OCI-LY7 (cell line): ENCODE results near the gene NUP210. TPM values are rescaled to one million over a fixed set of nuclear protein-coding genes. Genes with fewer than 3 reads are reported as not detected.

Experiments used
- BruUV-seq: library from RNA; stranded (reverse); fragments of 400-500 nt; replicated peaks from 2 replicates; lab custom pipeline; 2021; lab: Mats Ljungman, UMichigan
- CTCF ChIA-PET: fragments of 300-600 bp; sonication (Branson Sonifier 250); formaldehyde crosslinking; loops from one replicate; lab custom pipeline; 2022; ENCODE audit warnings: antibody characterized with exemption; ENCODE audit not compliant: unreplicated experiment; lab: Charles Lee
- POLR2A ChIA-PET: fragments of 300-600 bp; sonication (Branson Sonifier 250); formaldehyde crosslinking; loops from one replicate; lab custom pipeline; 2022; ENCODE audit warnings: antibody characterized with exemption; lab: Charles Lee
- DNase-seq: peaks from one replicate; pipeline ENCODE4 v3.0.0-alpha.2; 2015; ENCODE audit warnings: low spot score
- H2AFZ ChIP-seq: fragments of 200-600 bp; sonication (generic), shearing (Covaris generic); 2 replicates; pipeline ENCODE4 v1.6.1; 2014; ENCODE audit warnings: mild to moderate bottlenecking, antibody characterized with exemption, low read length, moderate library complexity
- H3K27ac ChIP-seq: fragments of 200-600 bp; sonication (generic); 2 replicates; pipeline ENCODE4 v1.5.1; 2014; ENCODE audit warnings: mixed run types, low read depth, mild to moderate bottlenecking, moderate library complexity, low read length, inconsistent platforms; ENCODE audit not compliant: poor library complexity, severe bottlenecking
- H3K36me3 ChIP-seq: fragments of 200-600 bp; sonication (generic); 2 replicates; pipeline ENCODE4 v1.6.1; 2014; ENCODE audit warnings: mild to moderate bottlenecking, antibody characterized with exemption, low read length, moderate library complexity, mixed read lengths; ENCODE audit not compliant: insufficient read depth
- H3K4me1 ChIP-seq: fragments of 200-600 bp; sonication (generic); 2 replicates; pipeline ENCODE4 v1.5.1; 2014; ENCODE audit warnings: mild to moderate bottlenecking, low read length; ENCODE audit not compliant: insufficient read depth, poor library complexity, severe bottlenecking
- H3K4me2 ChIP-seq: fragments of 200-600 bp; sonication (generic); 2 replicates; pipeline ENCODE4 v1.6.1; 2014; ENCODE audit warnings: mild to moderate bottlenecking, low read length
- H3K4me3 ChIP-seq: fragments of 200-600 bp; sonication (generic); 2 replicates; pipeline ENCODE4 v1.5.1; 2014; ENCODE audit warnings: mild to moderate bottlenecking, low read depth, low read length; ENCODE audit not compliant: poor library complexity, severe bottlenecking
- H3K79me2 ChIP-seq: fragments of 200-600 bp; sonication (generic); 2 replicates; pipeline ENCODE4 v1.6.1; 2016; ENCODE audit warnings: low read depth, mild to moderate bottlenecking, low read length, moderate library complexity, mixed read lengths; ENCODE audit not compliant: insufficient read depth
- H3K9me2 ChIP-seq: fragments of 200-600 bp; sonication (generic); 2 replicates; pipeline ENCODE4 v1.6.1; 2016; ENCODE audit warnings: mild to moderate bottlenecking, low read length, mixed read lengths; ENCODE audit not compliant: insufficient read depth
- H3K9me3 ChIP-seq: fragments of 200-600 bp; sonication (generic); 2 replicates; pipeline ENCODE4 v1.6.1; 2014; ENCODE audit warnings: mild to moderate bottlenecking, mixed run types, low read length, mixed read lengths
- H4K20me1 ChIP-seq: fragments of 200-600 bp; sonication (generic); 2 replicates; pipeline ENCODE4 v1.6.1; 2014; ENCODE audit warnings: mild to moderate bottlenecking, antibody characterized with exemption, low read length, moderate library complexity, mixed read lengths; ENCODE audit not compliant: insufficient read depth
- CTCF ChIP-seq: fragments of 200-600 bp; sonication (generic); conservative IDR thresholded peaks from 2 replicates; pipeline ENCODE4 v1.5.1; 2014; ENCODE audit warnings: mild to moderate bottlenecking, antibody characterized with exemption, low read length, moderate library complexity, mixed read lengths
- EZH2phosphoT487 ChIP-seq: fragments of 200-600 bp; sonication (generic); IDR thresholded peaks from 2 replicates; pipeline ENCODE4 v1.6.1; 2018; ENCODE audit warnings: low read depth, borderline replicate concordance, mild to moderate bottlenecking, mixed run types, antibody characterized with exemption, low read length, moderate library complexity, mixed read lengths
- intact Hi-C: fragments of 100-400 bp; cut with micrococcal nuclease; formaldehyde crosslinking; loops from one replicate; pipeline ENCODE4 v1.10.0; 2022; ENCODE audit not compliant: unreplicated experiment
- total RNA-seq, 2 experiments: library from RNA; depleted of rRNA in 1 of 2; stranded (reverse); fragments of >200 nt in 1 of 2; shearing (Covaris generic) in 1 of 2; gene quantifications; 2 replicates each; pipeline ENCODE4 v1.2.3, GENCODE V29; 2014 to 2022

NUP210 gene
- total RNA-seq, 2 experiments from 2014 or later = 195 to 232 TPM

- H4K20me1 ChIP-seq = peaks cover 30% of the 10 kb centered on the region
- peak; percentile 90 for DNase-seq
- H3K36me3 ChIP-seq = peaks cover 77% of the 10 kb centered on the region
- H3K9me2 ChIP-seq = no peaks in the 10 kb centered on the region
- ChIA-PET CTCF (interaction anchor here (1.3 kb wide), 1 partner anchor 39 kb away, joined by 5 read pairs; no protein-coding TSS in a partner anchor), POLR2A (interaction anchor here (0.6 to 1.5 kb wide), 5 partner anchors 9 to 410 kb away, joined by 3 to 8 read pairs (median 4); no protein-coding TSS in a partner anchor)
- peaks cover 58% of the 10 kb centered on the region for H3K4me1 ChIP-seq
- TF ChIP-seq EZH2phosphoT487 = no peak
- TF ChIP-seq CTCF = 0 out of 2 replicates have a peak, but pooled peaks have one; percentile 17
- intact Hi-C loops = loop anchor here (1.0 kb wide), 1 partner anchor 38 kb away; no protein-coding TSS in a partner anchor
- peak overlapping the region; percentile 91 for H3K27ac ChIP-seq
- H3K79me2 ChIP-seq = peaks cover 99% of the 10 kb centered on the region
- H3K9me3 ChIP-seq = peaks cover 7% of the 10 kb centered on the region; the same call in 1 of the 2 replicates
- H2AFZ ChIP-seq = no peak overlapping the region
- BruUV-seq = no TSS peak
- peak overlapping the region; percentile 98 for H3K4me3 ChIP-seq
- H3K4me2 ChIP-seq = peak overlapping the region; percentile 98
Measured at GRCh38 chr3:13414040-13414729, 5.9 kb downstream of the NUP210 start.

- H3K4me1 ChIP-seq = peaks cover 32% of the 10 kb centered on the region
- peaks cover 22% of the 10 kb centered on the region for H3K9me3 ChIP-seq
- no peak overlapping the region for H3K4me3 ChIP-seq
- ChIA-PET POLR2A (interaction anchor here (0.6 kb wide), 3 partner anchors 145 to 1145 kb away, joined by 3 read pairs; no protein-coding TSS in a partner anchor), CTCF (no interaction called here)
- H3K79me2 ChIP-seq = peaks cover 98% of the 10 kb centered on the region
- no peak for TF ChIP-seq EZH2phosphoT487
- no peak for TF ChIP-seq CTCF
- intact Hi-C loops = no loop called here
- no peak overlapping the region for H3K4me2 ChIP-seq
- TSS peak; percentile 48 for BruUV-seq
- peaks cover 78% of the 10 kb centered on the region for H3K36me3 ChIP-seq
- H3K9me2 ChIP-seq = no peaks in the 10 kb centered on the region
- no peak overlapping the region for H3K27ac ChIP-seq
- peaks cover 9% of the 10 kb centered on the region; the same call in 1 of the 2 replicates for H4K20me1 ChIP-seq
- H2AFZ ChIP-seq = no peak overlapping the region
- no peak for DNase-seq
Measured at GRCh38 chr3:13411186-13411860, 8.8 kb downstream of the NUP210 start.
